Activated naive CD8-positive, alpha-beta T cell treated with anti-CD3 and anti-CD28 coated beads for 36 hours (primary cell): Measurements from ENCODE around the gene CCDC178. TPM values are rescaled to one million over a fixed set of nuclear protein-coding genes. Genes with fewer than 3 reads are reported as not detected.
"Not testable (repeated sequence)": the region's sequence is repeated elsewhere in the genome, so short reads cannot be mapped to it uniquely, and the experiment has no call there.

ENCODE experiments used
- DNase-seq: peaks from one replicate; pipeline ENCODE4 v3.0.0; 2021
- H3K27ac Mint-ChIP-seq: one replicate; pipeline ENCODE4 v1.8.0; 2022; ENCODE audit warnings: mild to moderate bottlenecking, moderate library complexity, mixed read lengths
- H3K27me3 Mint-ChIP-seq: one replicate; pipeline ENCODE4 v1.8.0; 2022; ENCODE audit warnings: mild to moderate bottlenecking, mixed read lengths
- H3K36me3 Mint-ChIP-seq: one replicate; pipeline ENCODE4 v1.8.0; 2021; ENCODE audit warnings: mild to moderate bottlenecking, mixed read lengths
- H3K4me1 Mint-ChIP-seq: one replicate; pipeline ENCODE4 v1.8.0; 2021; ENCODE audit warnings: mixed read lengths
- H3K4me3 Mint-ChIP-seq: one replicate; pipeline ENCODE4 v1.8.0; 2022; ENCODE audit warnings: mild to moderate bottlenecking, moderate library complexity, mixed read lengths
- H3K9me3 Mint-ChIP-seq: one replicate; pipeline ENCODE4 v1.8.0; 2022; ENCODE audit warnings: mixed read lengths
- total RNA-seq, 2 experiments: library from RNA; stranded (reverse); gene quantifications; one replicate each; pipeline ENCODE4 v1.2.3, GENCODE V29; 2021

The CCDC178 gene
- total RNA-seq, 2 experiments from 2014 or later = not detected

GRCh38 chr18:32975163-32975436, 465.4 kb downstream of the CCDC178 start:
- no peaks in the 10 kb centered on the region for H3K4me1 Mint-ChIP-seq
- H3K9me3 Mint-ChIP-seq = no peaks in the 10 kb centered on the region
- H3K36me3 Mint-ChIP-seq = no peaks in the 10 kb centered on the region
- no peaks in the 10 kb centered on the region for H3K27me3 Mint-ChIP-seq
- no peak for DNase-seq
- H3K27ac Mint-ChIP-seq = no peak overlapping the region
- H3K4me3 Mint-ChIP-seq = no peak overlapping the region

- no peak for DNase-seq
- Mint-ChIP-seq H3K27me3 (no peaks in the 10 kb centered on the region), H3K9me3 (no peaks in the 10 kb centered on the region), H3K4me3 (no peak overlapping the region), H3K36me3 (no peaks in the 10 kb centered on the region), H3K4me1 (no peaks in the 10 kb centered on the region), H3K27ac (no peak overlapping the region)
Observed at GRCh38 chr18:32974421-32975162, 465.9 kb downstream of the CCDC178 start.

GRCh38 chr18:32968248-32968647, 472.3 kb downstream of the CCDC178 start:
- Mint-ChIP-seq H3K9me3 (no peaks in the 10 kb centered on the region), H3K36me3 (no peaks in the 10 kb centered on the region), H3K4me1 (no peaks in the 10 kb centered on the region), H3K27me3 (no peaks in the 10 kb centered on the region), H3K4me3 (no peak overlapping the region), H3K27ac (no peak overlapping the region)
- no peak for DNase-seq

- H3K36me3 Mint-ChIP-seq = no peaks in the 10 kb centered on the region
- no peaks in the 10 kb centered on the region for H3K27me3 Mint-ChIP-seq
- DNase-seq = no peak
- no peaks in the 10 kb centered on the region for H3K4me1 Mint-ChIP-seq
- no peak overlapping the region for H3K27ac Mint-ChIP-seq
- H3K4me3 Mint-ChIP-seq = no peak overlapping the region
- H3K9me3 Mint-ChIP-seq = no peaks in the 10 kb centered on the region
Observed at GRCh38 chr18:32966141-32966540, 474.4 kb downstream of the CCDC178 start.

- Mint-ChIP-seq H3K4me1 (no peaks in the 10 kb centered on the region), H3K36me3 (no peaks in the 10 kb centered on the region), H3K27me3 (no peaks in the 10 kb centered on the region), H3K27ac (no peak overlapping the region), H3K9me3 (no peaks in the 10 kb centered on the region), H3K4me3 (no peak overlapping the region)
- DNase-seq = no peak
Observed at GRCh38 chr18:32961538-32961937, 479.0 kb downstream of the CCDC178 start.

- H3K27me3 Mint-ChIP-seq = no peaks in the 10 kb centered on the region
- no peaks in the 10 kb centered on the region for H3K4me1 Mint-ChIP-seq
- H3K9me3 Mint-ChIP-seq = no peaks in the 10 kb centered on the region
- H3K36me3 Mint-ChIP-seq = no peaks in the 10 kb centered on the region
- no peak overlapping the region for H3K27ac Mint-ChIP-seq
- no peak for DNase-seq
- H3K4me3 Mint-ChIP-seq = no peak overlapping the region
Observed at GRCh38 chr18:32958746-32959145, 481.8 kb downstream of the CCDC178 start.

GRCh38 chr18:32956591-32957315, 483.8 kb downstream of the CCDC178 start:
- Mint-ChIP-seq H3K27ac (no peak overlapping the region), H3K36me3 (no peaks in the 10 kb centered on the region), H3K9me3 (peaks cover 3% of the 10 kb centered on the region), H3K27me3 (no peaks in the 10 kb centered on the region), H3K4me1 (no peaks in the 10 kb centered on the region), H3K4me3 (no peak overlapping the region)
- no peak for DNase-seq

- not testable (repeated sequence) for H3K4me3 Mint-ChIP-seq, H3K9me3 Mint-ChIP-seq, DNase-seq, H3K36me3 Mint-ChIP-seq, H3K4me1 Mint-ChIP-seq, H3K27ac Mint-ChIP-seq, H3K27me3 Mint-ChIP-seq
Observed at GRCh38 chr18:32952318-32952717, 488.2 kb downstream of the CCDC178 start.

- no peaks in the 10 kb centered on the region for H3K36me3 Mint-ChIP-seq
- H3K4me1 Mint-ChIP-seq = no peaks in the 10 kb centered on the region
- H3K9me3 Mint-ChIP-seq = no peaks in the 10 kb centered on the region
- H3K27me3 Mint-ChIP-seq = no peaks in the 10 kb centered on the region
- no peak overlapping the region for H3K27ac Mint-ChIP-seq
- no peak overlapping the region for H3K4me3 Mint-ChIP-seq
- no peak for DNase-seq
Observed at GRCh38 chr18:32937597-32937996, 502.9 kb downstream of the CCDC178 start.

- H3K27me3 Mint-ChIP-seq = no peaks in the 10 kb centered on the region
- H3K27ac Mint-ChIP-seq = no peak overlapping the region
- H3K4me3 Mint-ChIP-seq = no peak overlapping the region
- H3K4me1 Mint-ChIP-seq = no peaks in the 10 kb centered on the region
- no peaks in the 10 kb centered on the region for H3K9me3 Mint-ChIP-seq
- H3K36me3 Mint-ChIP-seq = no peaks in the 10 kb centered on the region
- DNase-seq = no peak
Observed at GRCh38 chr18:32937066-32937465, 503.5 kb downstream of the CCDC178 start.

- H3K4me1 Mint-ChIP-seq = no peaks in the 10 kb centered on the region
- no peak for DNase-seq
- H3K27me3 Mint-ChIP-seq = no peaks in the 10 kb centered on the region
- H3K9me3 Mint-ChIP-seq = no peaks in the 10 kb centered on the region
- H3K4me3 Mint-ChIP-seq = no peak overlapping the region
- H3K27ac Mint-ChIP-seq = no peak overlapping the region
- H3K36me3 Mint-ChIP-seq = no peaks in the 10 kb centered on the region
Observed at GRCh38 chr18:32934201-32934600, 506.3 kb downstream of the CCDC178 start.

- no peaks in the 10 kb centered on the region for H3K4me1 Mint-ChIP-seq
- H3K27ac Mint-ChIP-seq = no peak overlapping the region
- no peak for DNase-seq
- H3K9me3 Mint-ChIP-seq = no peaks in the 10 kb centered on the region
- H3K36me3 Mint-ChIP-seq = no peaks in the 10 kb centered on the region
- H3K4me3 Mint-ChIP-seq = no peak overlapping the region
- no peaks in the 10 kb centered on the region for H3K27me3 Mint-ChIP-seq
Observed at GRCh38 chr18:32930695-32931301, 509.7 kb downstream of the CCDC178 start.

- no peaks in the 10 kb centered on the region for H3K27me3 Mint-ChIP-seq
- no peaks in the 10 kb centered on the region for H3K4me1 Mint-ChIP-seq
- no peak for DNase-seq
- H3K4me3 Mint-ChIP-seq = no peak overlapping the region
- H3K36me3 Mint-ChIP-seq = no peaks in the 10 kb centered on the region
- no peak overlapping the region for H3K27ac Mint-ChIP-seq
- H3K9me3 Mint-ChIP-seq = no peaks in the 10 kb centered on the region
Observed at GRCh38 chr18:32929213-32929612, 511.3 kb downstream of the CCDC178 start.

- H3K4me3 Mint-ChIP-seq = no peak overlapping the region
- no peaks in the 10 kb centered on the region for H3K9me3 Mint-ChIP-seq
- H3K27ac Mint-ChIP-seq = no peak overlapping the region
- peaks cover 3% of the 10 kb centered on the region for H3K27me3 Mint-ChIP-seq
- H3K36me3 Mint-ChIP-seq = no peaks in the 10 kb centered on the region
- no peaks in the 10 kb centered on the region for H3K4me1 Mint-ChIP-seq
- DNase-seq = no peak
Observed at GRCh38 chr18:32922951-32923430, 517.5 kb downstream of the CCDC178 start.

GRCh38 chr18:32920796-32921787, 519.4 kb downstream of the CCDC178 start:
- no peak for DNase-seq
- Mint-ChIP-seq H3K4me1 (no peaks in the 10 kb centered on the region), H3K36me3 (no peaks in the 10 kb centered on the region), H3K27me3 (peaks cover 3% of the 10 kb centered on the region), H3K4me3 (no peak overlapping the region), H3K27ac (no peak overlapping the region), H3K9me3 (no peaks in the 10 kb centered on the region)
